GM21367 (cell line): Measurements from ENCODE around the gene SAP30L.
A peak's percentile ranks its signal among the peaks of the same experiment; 100 is the strongest.

Source experiments
- ATAC-seq: cut with Tn5 transposase; IDR thresholded peaks from one replicate; pipeline ENCODE4 v1.9.1; 2021; ENCODE audit not compliant: unreplicated experiment

SAP30L gene, protein sequence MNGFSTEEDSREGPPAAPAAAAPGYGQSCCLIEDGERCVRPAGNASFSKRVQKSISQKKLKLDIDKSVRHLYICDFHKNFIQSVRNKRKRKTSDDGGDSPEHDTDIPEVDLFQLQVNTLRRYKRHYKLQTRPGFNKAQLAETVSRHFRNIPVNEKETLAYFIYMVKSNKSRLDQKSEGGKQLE

DNA sequence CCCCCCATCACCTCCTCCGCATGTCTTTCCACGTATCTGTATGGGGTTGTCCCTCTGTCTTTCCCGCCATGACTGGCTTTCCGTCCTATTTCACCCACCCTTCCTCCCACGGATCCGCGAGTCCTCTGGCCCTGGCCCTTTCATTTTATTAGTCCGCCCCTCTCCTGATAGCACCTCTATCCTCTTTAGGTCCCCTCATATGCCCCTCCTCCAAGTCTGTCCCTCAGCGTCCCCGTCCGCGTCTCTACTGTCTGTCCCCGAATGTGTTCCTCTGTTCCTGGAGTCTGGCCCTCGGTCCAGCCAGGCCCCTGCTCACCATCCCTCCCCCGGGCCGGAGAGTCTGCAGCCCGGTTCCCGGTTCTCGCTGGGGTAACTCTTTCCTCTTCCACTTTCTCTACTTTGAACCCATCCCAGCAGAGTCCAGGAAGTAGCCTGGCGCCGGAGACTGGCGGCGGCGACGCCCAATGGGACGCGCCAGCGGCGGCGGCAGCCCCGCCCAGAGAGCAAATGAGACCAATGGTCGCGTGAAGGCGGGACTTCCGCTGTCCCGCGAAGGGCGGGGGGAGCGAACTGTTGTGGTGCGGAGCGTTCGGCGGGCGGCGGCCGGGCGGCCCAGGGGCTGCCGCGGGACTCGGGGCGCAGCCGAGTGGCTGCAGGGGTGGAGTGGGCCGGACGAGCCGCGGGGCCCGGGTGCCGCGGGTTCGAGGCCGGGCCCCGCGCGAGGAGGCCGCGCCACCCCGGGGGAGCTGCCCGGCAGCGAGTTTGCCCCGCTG lies at the start of gene SAP30L:
Gene SAP30L (plus strand): TSS at position 576 of the 773 bp plus-strand sequence. CDS start 608 bp downstream, outside the sequence.
- ATAC-seq: peak; percentile 89

- ATAC-seq: no peak
Observed at GRCh38 chr5:154396128-154396527, 49.7 kb upstream of the SAP30L start.

DNA sequence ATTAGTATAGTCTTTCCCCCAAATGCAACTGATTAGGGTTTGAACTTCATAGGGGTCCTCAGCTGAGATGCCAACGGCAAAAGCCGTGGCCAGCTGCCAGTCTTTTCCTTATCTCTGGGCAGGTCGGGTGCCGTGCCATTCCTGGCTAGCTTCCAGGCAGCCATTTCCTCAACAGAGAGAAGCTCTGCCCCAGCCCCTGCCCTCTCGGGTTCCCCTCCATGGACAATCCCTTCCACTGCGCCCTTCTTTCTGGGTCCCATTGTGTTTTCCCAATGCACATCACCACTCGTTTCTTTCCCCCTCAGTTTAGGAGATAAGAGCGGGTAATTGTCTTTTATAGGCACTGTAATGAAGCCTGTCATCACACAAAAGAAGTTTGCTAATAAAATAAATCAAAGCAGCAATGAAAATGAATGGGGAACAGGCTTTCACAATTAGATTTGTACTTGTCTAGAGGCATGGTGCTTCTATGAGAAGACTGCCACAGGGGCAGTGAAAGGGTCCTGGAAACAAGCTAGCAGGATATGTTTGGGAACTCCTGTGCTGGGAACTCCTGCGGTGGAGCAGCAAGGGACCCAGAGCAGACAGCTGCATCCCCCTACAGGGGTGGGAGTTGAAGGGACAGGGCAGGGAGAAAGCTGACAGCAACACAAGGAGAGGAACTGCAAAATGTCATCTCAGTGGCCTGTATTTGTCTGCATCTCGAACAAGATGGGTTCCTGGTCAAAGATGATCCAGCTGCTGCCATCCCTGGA lies 48.0 kb upstream of the SAP30L start:
- no peak for ATAC-seq

- no peak for ATAC-seq
Observed at GRCh38 chr5:154400678-154401077, 45.1 kb upstream of the SAP30L start.

GRCh38 chr5:154401355-154401754 lies 44.4 kb upstream of the SAP30L start:
- no peak for ATAC-seq

GRCh38 chr5:154401931-154402330 lies 43.9 kb upstream of the SAP30L start:
- no peak for ATAC-seq

GRCh38 chr5:154402611-154403010 lies 43.2 kb upstream of the SAP30L start:
- ATAC-seq: no peak

DNA sequence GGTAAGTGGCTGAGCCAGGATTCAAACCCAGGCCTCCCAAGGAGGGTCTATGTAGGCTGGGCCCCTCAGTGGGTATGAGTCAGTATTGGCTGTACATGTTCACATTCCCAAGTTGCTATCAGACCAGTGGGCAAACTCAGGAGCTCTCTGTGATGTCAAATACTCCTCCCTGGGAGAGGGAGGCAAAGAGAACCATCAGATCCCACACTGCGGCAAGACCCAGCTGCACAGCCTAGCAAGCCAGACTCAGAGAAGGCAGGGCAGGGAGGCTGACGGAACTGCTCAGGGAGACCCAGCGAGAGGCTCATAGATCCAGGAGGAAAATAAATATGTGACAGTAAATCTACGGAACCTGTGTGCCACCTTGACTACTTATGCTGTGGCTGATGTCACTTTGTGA lies 42.6 kb upstream of the SAP30L start:
- no peak for ATAC-seq

DNA sequence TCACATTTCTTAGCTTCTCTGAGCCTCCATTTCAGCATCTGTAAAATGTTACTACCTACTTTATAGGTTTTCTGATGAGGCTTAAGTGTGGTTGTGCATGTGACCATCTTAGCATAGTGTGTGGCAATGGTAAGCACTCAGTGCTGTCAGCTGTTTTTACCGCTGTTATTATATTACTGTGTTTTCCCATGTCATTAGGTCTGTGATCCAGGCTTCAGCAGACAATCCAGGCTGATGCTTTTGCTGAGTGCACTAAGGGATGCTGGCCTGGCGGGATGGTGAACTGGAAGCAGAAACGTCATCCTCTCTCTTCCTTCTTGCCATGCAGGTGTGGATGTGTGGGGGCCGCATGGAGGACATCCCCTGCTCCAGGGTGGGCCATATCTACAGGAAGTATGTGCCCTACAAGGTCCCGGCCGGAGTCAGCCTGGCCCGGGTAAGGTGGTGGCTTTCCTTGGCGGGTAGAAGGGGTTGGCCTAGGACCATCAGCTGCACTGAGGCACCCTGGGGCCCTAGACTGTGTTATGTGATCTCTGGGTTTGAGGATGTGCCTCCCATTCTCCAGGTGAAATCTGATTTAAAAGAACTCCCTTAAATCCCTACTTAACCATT lies 41.9 kb upstream of the SAP30L start:
- ATAC-seq: no peak

GRCh38 chr5:154405078-154405792 lies 40.6 kb upstream of the SAP30L start:
- ATAC-seq: peak; percentile 94

GRCh38 chr5:154406231-154406630 lies 39.6 kb upstream of the SAP30L start:
- no peak for ATAC-seq

- no peak for ATAC-seq
Observed at GRCh38 chr5:154406826-154407225, 39.0 kb upstream of the SAP30L start.

DNA sequence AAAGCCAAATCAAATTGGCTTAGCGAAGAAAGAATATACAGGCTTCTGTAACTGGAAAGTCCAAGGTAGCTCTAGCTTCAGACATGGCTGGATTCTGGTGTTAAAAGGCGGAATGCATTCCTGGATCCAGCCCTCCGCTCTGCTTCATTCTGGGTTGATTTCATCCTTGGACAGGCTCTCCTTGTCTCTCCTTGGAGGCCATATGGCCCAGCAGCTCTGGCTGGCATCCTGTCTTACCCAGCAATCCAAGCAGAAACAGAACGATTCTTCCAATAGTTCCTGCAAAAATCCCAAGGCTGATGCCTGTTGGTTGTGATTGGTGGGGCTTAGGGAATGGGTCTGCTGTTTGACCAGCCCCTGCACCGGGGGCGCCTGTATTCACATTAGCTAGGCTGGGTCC lies 37.0 kb upstream of the SAP30L start:
- no peak for ATAC-seq

- no peak for ATAC-seq
Observed at GRCh38 chr5:154409230-154409840, 36.5 kb upstream of the SAP30L start.

- ATAC-seq: no peak
Observed at GRCh38 chr5:154410008-154410407, 35.8 kb upstream of the SAP30L start.

GRCh38 chr5:154410786-154411185 lies 35.0 kb upstream of the SAP30L start:
- ATAC-seq: no peak

DNA sequence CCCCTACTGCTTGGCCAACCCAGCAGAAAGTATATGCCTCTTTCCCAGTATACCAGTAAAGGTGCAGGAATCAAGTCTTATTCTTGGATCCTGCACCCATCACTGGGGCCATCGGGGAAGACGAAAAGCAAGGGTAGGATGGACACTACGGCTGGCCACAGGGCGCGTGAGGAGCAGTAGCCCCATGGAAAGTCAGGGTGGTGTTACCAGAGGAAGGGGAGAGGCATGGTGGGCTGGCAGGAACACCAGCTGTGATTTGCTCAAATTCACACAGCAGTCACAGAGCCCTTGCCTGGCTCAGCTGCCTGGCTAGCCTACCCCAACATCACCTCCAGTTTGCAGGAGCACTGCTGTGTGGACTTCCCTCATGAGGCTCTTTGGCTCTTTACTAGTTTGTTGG lies 34.5 kb upstream of the SAP30L start:
- ATAC-seq: no peak

DNA sequence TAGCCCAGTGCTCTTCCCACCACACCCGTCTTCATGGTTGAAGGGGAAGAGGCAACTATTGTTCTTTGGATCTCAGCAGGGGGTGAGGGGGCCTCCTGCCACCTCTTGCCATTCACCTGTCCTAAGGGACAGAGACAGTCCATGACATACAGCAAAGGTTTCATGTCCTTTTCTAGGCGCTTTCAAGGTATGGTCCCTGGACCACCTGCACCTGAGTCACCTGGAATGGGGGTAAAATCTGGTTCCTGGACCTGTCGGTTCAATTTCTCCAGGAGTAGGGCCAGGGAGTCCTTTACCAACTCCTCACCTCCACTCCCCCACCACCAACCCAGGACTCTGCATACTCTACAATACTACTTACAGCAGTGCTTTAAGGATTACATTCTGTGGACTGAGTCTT lies 33.5 kb upstream of the SAP30L start:
- no peak for ATAC-seq

- no peak for ATAC-seq
Observed at GRCh38 chr5:154412925-154413324, 32.9 kb upstream of the SAP30L start.

GRCh38 chr5:154415114-154415513 lies 30.7 kb upstream of the SAP30L start:
- no peak for ATAC-seq
